Heart right ventricle (tissue), 16 donors: ENCODE measurements around the gene KCNG1. TPM values are rescaled to one million over a fixed set of nuclear protein-coding genes. Genes with fewer than 3 reads are reported as not detected.

Source experiments
- ATAC-seq, 8 donors: fragments of 200-7000 bp; cut with Tn5 transposase; one replicate each; pipeline ENCODE4 v1.9.1; 2020; ENCODE audit warnings: mild to moderate bottlenecking in 8 of 8, moderate library complexity in 8 of 8, moderate number of reproducible peaks in 1 of 8
- DNase-seq, 2 donors: peaks; one replicate each; pipeline ENCODE4 v3.0.0-alpha.2; 2020
- H3K27ac ChIP-seq, 10 donors: fragments of 200-600 bp; sonication (generic) in 2 of 10; one replicate each; pipeline versions ENCODE4 v1.5.0 to v1.8.0; 2020 to 2022; ENCODE audit warnings: mild to moderate bottlenecking in 3 of 10
- H3K27me3 ChIP-seq, 7 donors: fragments of 200-600 bp; one replicate each; pipeline ENCODE4 v1.8.0; 2021 to 2022; ENCODE audit warnings: mild to moderate bottlenecking in 2 of 7
- H3K36me3 ChIP-seq, 9 donors: fragments of 200-600 bp; sonication (generic) in 1 of 9; one replicate each; pipeline versions ENCODE4 v1.5.0 to v1.8.0; 2020 to 2022; ENCODE audit warnings: mild to moderate bottlenecking in 2 of 9
- H3K4me1 ChIP-seq, 9 donors: fragments of 200-600 bp; sonication (generic) in 1 of 9; one replicate each; pipeline versions ENCODE4 v1.5.0 to v1.8.0; 2020 to 2022; ENCODE audit warnings: mild to moderate bottlenecking in 4 of 9
- H3K4me3 ChIP-seq, 10 donors: fragments of 200-600 bp; sonication (generic) in 2 of 10; one replicate each; pipeline versions ENCODE4 v1.5.0 to v1.8.0; 2020 to 2022; ENCODE audit warnings: mild to moderate bottlenecking in 7 of 10, moderate library complexity in 2 of 10
- H3K9me3 ChIP-seq, 11 donors: fragments of 200-600 bp in 10 of 11; sonication (generic) in 2 of 11; one replicate each; pipeline versions ENCODE4 v1.5.0 to v1.8.0; 2013 to 2022; ENCODE audit warnings: mild to moderate bottlenecking in 2 of 11, control low read depth in 1 of 11, moderate library complexity in 1 of 11
- CTCF ChIP-seq, 9 donors: fragments of 200-600 bp; sonication (generic) in 2 of 9; IDR thresholded peaks; one replicate each; pipeline versions ENCODE4 v1.5.0 to v1.8.0; 2021 to 2022; ENCODE audit warnings: antibody characterized with exemption in 9 of 9, mild to moderate bottlenecking in 5 of 9, moderate library complexity in 1 of 9
- WGBS, 2 donors: extraction: QIAGEN DNeasy Blood & Tissue Kit; methylation state at CpG; one replicate each; pipeline ENCODE4 v1.1.7; 2013; ENCODE audit warnings: inconsistent platforms in 1 of 2; 5-methylcytosine and 5-hydroxymethylcytosine counted together
- intact Hi-C, 10 donors: fragments of 100-400 bp; cut with DNase I; formaldehyde crosslinking; loops; one replicate each; pipeline versions ENCODE4 v1.11.1 to v1.14.2; 2022
- long read RNA-seq, 3 donors: library from polyadenylated mRNA; unstranded; transcript quantifications; one replicate each; pipeline ENCODE4 v2.0.0, GENCODE V29; 2020 to 2021
- polyA plus RNA-seq, 2 donors: library from polyadenylated mRNA; stranded (reverse); fragments of 200-250 nt; gene quantifications; one replicate each; pipeline ENCODE4 v1.2.3, GENCODE V29; 2013
- total RNA-seq, 10 donors: library from RNA; stranded (reverse); fragmentation: NEBNext Ultra II Directional in 3 of 10; extraction: Animal tissue kit (Norgen Biotek cat#: 25700) in 3 of 10; gene quantifications; one replicate each; pipeline versions ENCODE4 v1.2.1 to v1.2.4, GENCODE V29; 2021 to 2023
- donor health status: Arrhythmogenic right ventricular cardiomyopathy.
- donor health status: ischemic (EF 13 %, LVEDD 7.1; RV severe dilation, severe dysfunction).
- donor health status: healthy with polysubstance abuse.
- donor health status: DM: no; HTN: yes; CAD: no.
- donor health status: DM: no; HTN: no; CAD: no.
- donor health status: ischemic (EF 25% LVEDD 6.9; RV normal size, moderate dysfunction).
- donor health status: ischemic (EF 25% LVEDD 5.7; RV mildly dilated, moderate dysfunction).
- donor health status: healthy.
- donor health status: DM: yes; HTN: yes; CAD: no.
- donor health status: Ischemic cardiomyopathy.
- donor health status: ischemic (EF 35%, LVEDD 5.7; RV mildly dilated, moderate dysfunction).
- donor health status: nonischemic (EF 11% LVEDD 7.7; RV severe dilation, severe dysfunction).
- donor health status: DM: yes; HTN: yes; CAD: no.
- donor health status: PGD.
- donor health status: ischemic (EF 29% LVEDD 5.4; RV normal size, mild dysfunction).
- donor health status: nonischemic (EF 23%, LVEDD 6.1; RV moderate dilation, normal function).

KCNG1 gene
- under 1 TPM in 7 of 10 donors, not detected in 3; 0.15 to 0.56 (median 0.31) TPM for total RNA-seq
- polyA plus RNA-seq: under 1 TPM in 1 of 2 donors, not detected in 1; 0.99 TPM
- long read RNA-seq, donor 1, partial matches to known transcripts: 0 of 2 reads
- long read RNA-seq, donor 1, other reads (novel, unspliced or antisense): 2 of 2 reads
- long read RNA-seq, donor 2, partial matches to known transcripts: 0 of 1 reads
- long read RNA-seq, donor 2, other reads (novel, unspliced or antisense): 0 of 1 reads
- long read RNA-seq, donor 3: 0 reads

GRCh38 chr20:51022803-51023616 is at the start of gene KCNG1:
Gene KCNG1 (minus strand): TSS chr20:51023107. CDS start chr20:51010338, 12,769 bp downstream.
- WGBS, 2 donors: 1% methylated on average over 93 to 108 of the region's 108 CpGs
- H3K9me3 ChIP-seq: no peaks in the 10 kb centered on the region
- intact Hi-C loops: no loop called here
- ATAC-seq (peak; percentile 86 to 95 (median 90)), DNase-seq (peak; percentile 45 to 70)
- H3K27ac ChIP-seq: no peak within 1 kb of the TSS
- H3K4me3 ChIP-seq: peak within 1 kb of the TSS in 9 of 10 donors; percentile 19 to 55 (median 47)
- H3K36me3 ChIP-seq: no peaks in the 10 kb centered on the region
- TF ChIP-seq CTCF (IDR thresholded peaks at IDR 0.05): no peak
- peaks cover 2 to 17% (median 14%) of the 10 kb centered on the region in 9 donors for H3K4me1 ChIP-seq
- H3K27me3 ChIP-seq: peaks cover 16 to 91% (median 81%) of the 10 kb centered on the region in 7 donors

- DNase-seq: no peak
- no peak overlapping the region for H3K27ac ChIP-seq
- no peaks in the 10 kb centered on the region for H3K4me1 ChIP-seq
- H3K36me3 ChIP-seq: no peaks in the 10 kb centered on the region
- TF ChIP-seq CTCF (IDR thresholded peaks at IDR 0.05): no peak
- ATAC-seq: no peak
- no peak overlapping the region for H3K4me3 ChIP-seq
- peaks cover 0 to 78% (median 63%) of the 10 kb centered on the region in 7 donors for H3K27me3 ChIP-seq
- intact Hi-C loops: no loop called here
- 64 to 67% methylated on average over 4 of the region's 4 CpGs for WGBS, 2 donors
- H3K9me3 ChIP-seq: peaks cover 0 to 7% (median 0%) of the 10 kb centered on the region in 11 donors
These were observed 47.7 kb upstream of the KCNG1 start for GRCh38 chr20:51070621-51071020.

- TF ChIP-seq CTCF (IDR thresholded peaks at IDR 0.05): no peak
- no peak for DNase-seq
- H3K4me1 ChIP-seq: no peaks in the 10 kb centered on the region
- no peaks in the 10 kb centered on the region for H3K36me3 ChIP-seq
- no peaks in the 10 kb centered on the region for H3K9me3 ChIP-seq
- H3K27ac ChIP-seq: no peak overlapping the region
- 25 to 35% methylated on average over 5 of the region's 5 CpGs for WGBS, 2 donors
- peaks cover 0 to 70% (median 51%) of the 10 kb centered on the region in 7 donors for H3K27me3 ChIP-seq
- no peak for ATAC-seq
- intact Hi-C loops: no loop called here
- no peak overlapping the region for H3K4me3 ChIP-seq
These were observed 44.9 kb upstream of the KCNG1 start for GRCh38 chr20:51067792-51068191.

GRCh38 chr20:51065615-51066014 is 42.7 kb upstream of the KCNG1 start:
- Histone ChIP-seq H3K9me3 (no peaks in the 10 kb centered on the region), H3K27me3 (peaks cover 0 to 63% (median 56%) of the 10 kb centered on the region in 7 donors), H3K27ac (no peak overlapping the region), H3K36me3 (no peaks in the 10 kb centered on the region), H3K4me1 (no peaks in the 10 kb centered on the region), H3K4me3 (no peak overlapping the region)
- no peak for ATAC-seq
- intact Hi-C loops: no loop called here
- no peak for DNase-seq
- WGBS, 2 donors: 74 to 75% methylated on average over 4 of the region's 4 CpGs
- no peak for TF ChIP-seq CTCF (IDR thresholded peaks at IDR 0.05)
